ENCODE measurements around the gene CTDSP2. TPM values are rescaled to one million over a fixed set of nuclear protein-coding genes. Genes with fewer than 3 reads are reported as not detected.
A peak's percentile ranks its signal among the peaks of the same experiment; 100 is the strongest.

Gene CTDSP2
- 100 to 1,000 TPM in 1 of 4 donors, 10 to 100 TPM in 3; 47.1 to 120 (median 71.7) TPM for total RNA-seq

DNA sequence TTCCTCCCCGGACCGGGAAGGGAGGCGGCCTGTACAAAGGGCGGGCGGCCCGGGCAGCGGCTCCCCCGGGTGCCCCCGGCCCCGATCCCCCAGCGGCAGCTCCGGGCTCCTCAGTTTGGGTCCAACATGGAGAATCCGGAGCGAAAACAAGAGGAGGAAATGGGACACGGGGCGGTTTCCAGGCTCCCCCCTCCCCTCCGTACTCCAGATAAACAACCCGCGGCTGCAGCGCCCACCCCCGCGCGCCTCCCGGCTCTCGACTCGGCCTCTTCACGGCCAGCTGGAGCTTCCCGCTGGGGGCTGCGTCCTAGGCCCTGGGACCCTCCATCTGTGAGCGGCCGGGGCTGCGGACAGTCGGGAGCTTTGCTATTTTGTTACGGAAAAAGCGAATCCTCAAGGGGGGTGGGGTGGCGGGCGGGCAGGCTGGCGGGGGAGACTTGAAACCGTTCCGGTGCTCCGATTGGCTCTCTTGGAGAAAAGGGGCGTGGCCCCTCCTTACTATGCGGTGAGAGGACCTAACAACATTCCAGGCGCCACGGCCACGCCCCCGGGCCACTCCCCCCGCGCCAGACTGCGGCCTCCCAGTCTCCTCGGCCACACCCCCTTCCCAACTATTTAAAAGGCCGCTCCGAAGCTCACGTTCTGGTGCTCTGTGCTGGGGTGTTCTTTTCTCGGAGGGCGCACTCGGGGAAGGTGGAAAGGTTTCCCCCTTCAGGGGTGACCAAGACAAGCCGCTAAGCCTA is at the start of gene CTDSP2:
CTDSP2 (minus strand) TSS at position 153 of the 743 bp plus-strand sequence. CDS start 294 bp downstream, outside the sequence.
- Histone ChIP-seq H3K4me1 (peaks cover 24 to 59% (median 34%) of the 10 kb centered on the region in 3 donors), H3K27ac (peak within 1 kb of the TSS; percentile 99 to 100 (median 100)), H3K27me3 (no peaks in the 10 kb centered on the region), H3K36me3 (no peaks in the 10 kb centered on the region), H3K4me3 (peak within 1 kb of the TSS; percentile 92 to 100 (median 98)), H3K9me3 (no peaks in the 10 kb centered on the region)
- DNase-seq = peak; percentile 91
- WGBS, 2 donors = 0 to 2% methylated on average over 2 to 13 of the region's 58 CpGs
- intact Hi-C loops (cut with DNase I) = no loop called here
- TF ChIP-seq POLR2A (IDR thresholded peaks at IDR 0.05) (peak in 3 of 4 donors; percentile 55 to 63 (median 56)), CTCF (IDR thresholded peaks at IDR 0.05) (peak in 3 of 6 experiments; percentile 17 to 24 (median 19))

DNA sequence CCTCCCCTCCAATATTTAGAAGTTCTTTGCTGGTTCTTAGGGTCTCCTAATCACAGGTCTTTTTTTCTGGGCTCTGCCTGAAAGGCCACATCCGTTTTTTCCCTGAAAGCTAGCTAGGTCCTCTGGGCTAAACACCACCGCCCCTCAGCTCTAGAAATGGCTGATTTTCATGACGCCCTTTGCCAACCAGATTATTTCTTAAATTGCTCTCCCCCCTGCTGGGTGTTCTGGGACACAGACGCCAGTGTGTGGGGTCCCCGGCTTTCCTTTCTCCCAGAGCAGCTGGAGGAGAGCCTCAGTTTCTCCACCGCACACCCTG is 49.5 kb upstream of the CTDSP2 start:
- 10 to 23% methylated on average over 4 to 6 of the region's 6 CpGs for WGBS, 2 donors
- TF ChIP-seq POLR2A (IDR thresholded peaks at IDR 0.05) = no peak
- no peak for TF ChIP-seq CTCF (IDR thresholded peaks at IDR 0.05)
- no peaks in the 10 kb centered on the region for H3K36me3 ChIP-seq
- H3K4me1 ChIP-seq = peaks cover 65 to 89% (median 77%) of the 10 kb centered on the region in 3 donors
- intact Hi-C loops (cut with DNase I) = no loop called here
- H3K27me3 ChIP-seq = no peaks in the 10 kb centered on the region
- DNase-seq = no peak
- H3K4me3 ChIP-seq = peak overlapping the region; percentile 55 to 86 (median 62)
- H3K9me3 ChIP-seq = no peaks in the 10 kb centered on the region
- peak overlapping the region; percentile 92 to 99 (median 94) for H3K27ac ChIP-seq

DNA sequence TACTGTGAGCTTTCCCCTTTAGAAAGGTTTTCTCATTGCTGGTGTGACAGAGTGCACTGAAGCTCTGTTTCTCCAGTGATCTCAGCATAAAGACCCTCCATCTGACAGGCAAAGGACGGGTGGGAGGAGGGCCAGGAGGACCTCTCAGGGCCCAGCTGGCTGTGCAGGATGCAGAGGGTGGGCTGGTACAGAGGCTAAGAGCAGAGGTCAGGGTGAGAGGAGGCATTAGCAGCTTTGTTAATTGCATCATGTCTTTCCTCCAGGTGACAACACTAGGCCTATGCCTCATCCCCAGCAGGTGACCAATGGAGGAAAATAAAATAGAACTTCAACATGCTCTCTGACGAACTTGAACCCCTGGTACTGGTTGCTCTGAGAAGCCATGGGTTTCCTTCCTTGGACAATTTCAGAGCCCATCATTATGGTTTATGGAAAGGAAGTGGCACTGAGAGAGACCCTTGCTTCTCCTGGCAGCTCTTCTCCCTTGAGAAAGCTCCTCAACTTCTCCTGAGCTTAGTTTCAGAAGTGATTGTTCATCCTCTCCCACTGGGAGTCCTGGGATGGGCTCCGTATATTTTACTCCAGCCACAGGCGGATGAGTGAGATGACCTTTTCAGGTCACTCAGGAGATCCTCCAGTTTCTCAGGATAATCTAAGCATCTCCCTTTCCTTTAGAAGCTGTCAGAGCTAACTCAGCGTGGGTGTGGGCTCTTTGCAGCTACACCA is 49.0 kb upstream of the CTDSP2 start:
- TF ChIP-seq CTCF (IDR thresholded peaks at IDR 0.05) = no peak
- no peak for TF ChIP-seq POLR2A (IDR thresholded peaks at IDR 0.05)
- H3K4me3 ChIP-seq = peak overlapping the region in 2 of 4 donors; percentile 69 to 86
- DNase-seq = no peak
- WGBS, 2 donors = 68% methylated on average over 4 of the region's 5 CpGs
- no peaks in the 10 kb centered on the region for H3K9me3 ChIP-seq
- intact Hi-C loops (cut with DNase I) = no loop called here
- no peaks in the 10 kb centered on the region for H3K36me3 ChIP-seq
- H3K27me3 ChIP-seq = no peaks in the 10 kb centered on the region
- peaks cover 68 to 94% (median 82%) of the 10 kb centered on the region in 3 donors for H3K4me1 ChIP-seq
- H3K27ac ChIP-seq = peak overlapping the region; percentile 92 to 99 (median 94)

DNA sequence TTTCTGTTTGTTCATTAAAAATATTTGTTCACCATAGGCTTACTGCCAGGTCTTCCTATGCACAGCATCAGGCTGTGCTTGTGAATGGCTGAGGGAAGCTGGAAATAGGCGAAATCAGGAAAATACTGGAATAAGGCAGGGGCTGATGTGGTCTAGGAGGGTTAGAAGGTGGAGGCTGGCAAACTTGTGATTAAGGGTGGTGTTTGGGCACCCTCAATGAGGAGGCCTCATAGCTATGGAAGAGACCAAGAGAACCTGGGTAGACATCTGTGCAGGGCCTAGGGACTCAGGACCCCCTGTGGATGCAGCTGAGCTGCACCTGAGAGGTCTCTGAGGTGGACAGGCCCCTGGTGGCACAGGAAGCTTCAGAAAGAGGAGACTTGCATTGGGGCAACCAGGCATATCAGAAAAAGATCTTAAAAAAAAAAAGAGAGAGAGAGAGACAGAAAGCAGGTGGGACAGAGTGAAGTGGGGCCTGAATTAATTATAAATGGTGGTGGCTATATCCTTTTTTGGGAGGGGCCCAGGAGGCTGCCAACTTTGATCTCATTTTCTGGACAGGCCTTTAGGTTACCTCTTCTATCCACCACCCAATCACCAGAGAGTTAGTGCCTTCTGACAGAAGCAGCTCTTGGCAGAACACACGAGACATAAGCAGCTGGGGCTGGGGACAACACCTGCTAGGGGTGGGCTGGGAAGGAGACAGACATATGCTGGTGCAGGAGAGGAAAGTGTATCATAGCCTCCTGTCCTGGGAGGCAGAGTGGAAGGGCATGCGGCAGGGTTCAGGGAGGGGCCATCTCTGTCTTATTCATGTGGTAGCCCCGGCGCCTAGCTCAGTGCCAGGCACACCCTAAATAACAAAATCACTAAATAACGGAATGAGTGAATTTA is 48.1 kb upstream of the CTDSP2 start:
- no peaks in the 10 kb centered on the region for H3K27me3 ChIP-seq
- peak overlapping the region; percentile 49 to 99 (median 94) for H3K27ac ChIP-seq
- H3K4me1 ChIP-seq = peaks cover 77 to 100% (median 91%) of the 10 kb centered on the region in 3 donors
- intact Hi-C loops (cut with DNase I) = no loop called here
- TF ChIP-seq CTCF (IDR thresholded peaks at IDR 0.05) = no peak
- TF ChIP-seq POLR2A (IDR thresholded peaks at IDR 0.05) = no peak
- peak overlapping the region in 2 of 4 donors; percentile 8 to 9 for H3K4me3 ChIP-seq
- no peaks in the 10 kb centered on the region for H3K36me3 ChIP-seq
- no peak for DNase-seq
- 62 to 63% methylated on average over 6 of the region's 6 CpGs for WGBS, 2 donors
- H3K9me3 ChIP-seq = no peaks in the 10 kb centered on the region
